ENCODE results near the gene TNFRSF18.
A peak's percentile ranks its signal among the peaks of the same experiment; 100 is the strongest.

The TNFRSF18 gene

DNA sequence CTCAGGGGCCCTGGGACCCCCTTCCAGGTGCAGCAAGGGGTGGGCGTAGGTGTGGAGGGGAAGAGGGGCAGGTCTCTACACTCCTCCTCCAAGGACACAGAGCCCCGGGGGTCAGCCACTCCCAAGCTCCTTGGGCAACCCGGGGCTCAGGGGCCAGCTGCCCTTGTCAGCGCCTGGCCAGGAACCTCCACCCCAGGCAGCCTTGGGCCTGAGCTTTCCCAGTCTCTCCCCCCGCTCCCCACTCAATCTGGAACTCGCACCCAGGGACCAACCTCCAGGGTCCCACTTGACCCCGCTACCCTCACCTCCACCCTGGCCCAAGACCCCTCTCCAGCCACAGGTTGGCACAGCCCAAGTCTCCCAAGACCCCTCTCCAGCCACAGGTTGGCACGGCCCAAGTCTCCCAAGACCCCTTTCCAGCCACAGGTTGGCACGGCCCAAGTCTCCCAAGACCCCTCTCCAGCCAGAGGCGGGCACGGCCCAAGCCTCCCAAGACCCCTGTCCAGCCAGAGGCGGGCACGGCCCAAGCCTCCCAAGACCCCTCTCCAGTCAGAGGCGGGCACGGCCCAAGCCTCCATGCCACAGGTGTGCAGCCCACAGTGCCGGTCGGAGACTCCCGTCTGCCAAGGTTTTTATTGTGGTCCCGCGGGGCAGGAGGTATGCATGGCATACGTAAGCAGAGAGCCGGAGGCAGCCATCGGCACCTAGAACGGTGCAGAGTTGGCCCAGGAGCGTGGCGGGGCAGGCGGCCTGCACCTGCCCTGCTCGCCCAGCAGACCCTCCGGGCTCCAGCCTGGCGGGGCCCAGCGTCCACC, 4.5 kb upstream of the TNFRSF18 start:
- TF ChIP-seq CTCF (IDR thresholded peaks at IDR 0.05; ENCODE audit: control insufficient read depth, extremely low read depth, insufficient read depth), result no peak
- no peak overlapping the region for H3K4me3 ChIP-seq (ENCODE audit: low read depth, low read length)
- DNase-seq (ENCODE audit: low read depth), result no peak

GRCh38 chr1:1208713-1209433, 2.5 kb upstream of the TNFRSF18 start:
- DNase-seq (ENCODE audit: low read depth), result no peak
- TF ChIP-seq CTCF (IDR thresholded peaks at IDR 0.05; ENCODE audit: control insufficient read depth, extremely low read depth, insufficient read depth), result no peak
- no peak overlapping the region for H3K4me3 ChIP-seq (ENCODE audit: low read depth, low read length)

DNA sequence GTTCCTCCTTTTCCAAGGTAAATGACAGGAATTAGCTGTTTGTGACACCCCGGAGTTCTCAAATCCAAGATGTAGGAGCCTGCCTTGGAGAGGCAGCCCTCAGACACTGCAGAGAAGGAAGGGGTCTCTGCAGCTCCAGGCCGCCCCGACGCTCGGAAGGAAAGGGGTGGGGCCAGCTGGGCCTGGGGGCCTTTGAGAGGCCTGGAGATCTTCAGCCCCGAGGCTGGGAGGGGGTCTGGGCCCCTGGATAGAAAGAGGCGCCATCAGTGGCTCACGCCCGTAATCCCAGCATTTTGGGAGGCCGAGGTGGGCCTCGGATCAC, 1.1 kb upstream of the TNFRSF18 start:
- no peak for TF ChIP-seq CTCF (IDR thresholded peaks at IDR 0.05; ENCODE audit: control insufficient read depth, extremely low read depth, insufficient read depth)
- DNase-seq (ENCODE audit: low read depth), result no peak
- H3K4me3 ChIP-seq (ENCODE audit: low read depth, low read length), result no peak overlapping the region

- DNase-seq (ENCODE audit: low read depth), result no peak
- no peak for TF ChIP-seq CTCF (IDR thresholded peaks at IDR 0.05; ENCODE audit: control insufficient read depth, extremely low read depth, insufficient read depth)
- H3K4me3 ChIP-seq (ENCODE audit: low read depth, low read length), result no peak overlapping the region
These were observed 657 bp upstream of the TNFRSF18 start for GRCh38 chr1:1206966-1207531.

- no peak for TF ChIP-seq CTCF (IDR thresholded peaks at IDR 0.05; ENCODE audit: control insufficient read depth, extremely low read depth, insufficient read depth)
- H3K4me3 ChIP-seq (ENCODE audit: low read depth, low read length), result peak overlapping the region; percentile 13; the same call in 1 of the 2 replicates
- no peak for DNase-seq (ENCODE audit: low read depth)
These were observed 520 bp downstream of the TNFRSF18 start for GRCh38 chr1:1205769-1206375.

DNA sequence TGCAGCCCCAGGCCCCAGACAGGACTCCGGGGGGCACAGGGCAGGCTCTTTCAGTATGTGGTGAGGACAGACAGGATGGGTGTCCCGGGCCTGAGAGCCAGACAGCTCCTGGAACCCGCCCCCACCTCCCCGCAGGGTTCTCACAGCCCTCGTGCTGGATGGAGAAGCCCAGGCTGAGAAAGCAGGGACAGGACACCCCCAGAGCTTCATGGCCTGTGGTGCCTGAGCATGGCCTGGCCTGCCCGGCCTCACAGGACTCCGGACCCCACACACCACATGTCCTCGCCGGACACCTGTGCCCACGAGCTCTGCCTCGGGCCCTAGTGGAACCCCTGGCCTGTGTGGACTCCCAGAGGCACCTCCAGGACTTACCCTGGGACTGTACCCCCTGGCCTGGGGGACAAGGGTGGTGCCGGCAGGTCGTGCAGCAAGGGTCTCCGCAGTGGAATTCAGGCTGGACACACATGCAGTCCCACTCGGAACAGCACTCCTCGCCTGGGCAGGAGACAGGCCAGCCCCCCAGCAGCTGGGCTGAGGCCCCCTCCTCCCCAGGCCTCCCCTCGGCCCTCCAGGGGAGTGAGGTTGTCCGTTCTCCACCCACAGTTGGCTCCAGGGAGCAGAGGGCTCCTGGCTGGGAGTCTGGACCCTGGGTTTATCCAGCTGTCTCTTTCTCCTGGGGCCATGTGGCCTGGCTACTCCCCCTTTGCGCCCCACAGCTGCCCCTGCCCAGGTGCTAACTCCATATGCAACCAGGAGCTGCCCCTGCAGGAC, 1.2 kb downstream of the TNFRSF18 start:
- no peak for TF ChIP-seq CTCF (IDR thresholded peaks at IDR 0.05; ENCODE audit: control insufficient read depth, extremely low read depth, insufficient read depth)
- no peak overlapping the region for H3K4me3 ChIP-seq (ENCODE audit: low read depth, low read length)
- no peak for DNase-seq (ENCODE audit: low read depth)
